Transverse colon (tissue), 4 donors: ENCODE results near the gene TMEM98.

Experiments used
- EP300 ChIP-seq: sonication (generic); formaldehyde crosslinking; IDR thresholded peaks from one replicate; pipeline ENCODE4 v1.6.1; 2017; ENCODE audit warnings: antibody characterized with exemption, low read depth
- POLR2A ChIP-seq: fragments of 450-650 bp; IDR thresholded peaks from one replicate; pipeline ENCODE4 v1.6.1; 2016; ENCODE audit warnings: antibody characterized with exemption, mild to moderate bottlenecking, moderate library complexity
- POLR2AphosphoS5 ChIP-seq, 3 donors: sonication (generic); formaldehyde crosslinking; IDR thresholded peaks; one replicate each; pipeline ENCODE4 v1.6.1; 2016; ENCODE audit warnings: antibody characterized with exemption in 3 of 3
- TF ChIP-seq, protein P1 (sequence below), 5 experiments: fragments of 200-600 bp in 3 of 5; fragments of 450-650 bp in 2 of 5; sonication (generic) in 3 of 5; IDR thresholded peaks; 1 replicate in 2 of 5; 2 replicates in 3 of 5; pipeline ENCODE4 v1.5.1; 2016 to 2017; ENCODE audit warnings: antibody characterized with exemption in 5 of 5, inconsistent platforms in 3 of 5, mild to moderate bottlenecking in 2 of 5, moderate library complexity in 1 of 5

DNA sequence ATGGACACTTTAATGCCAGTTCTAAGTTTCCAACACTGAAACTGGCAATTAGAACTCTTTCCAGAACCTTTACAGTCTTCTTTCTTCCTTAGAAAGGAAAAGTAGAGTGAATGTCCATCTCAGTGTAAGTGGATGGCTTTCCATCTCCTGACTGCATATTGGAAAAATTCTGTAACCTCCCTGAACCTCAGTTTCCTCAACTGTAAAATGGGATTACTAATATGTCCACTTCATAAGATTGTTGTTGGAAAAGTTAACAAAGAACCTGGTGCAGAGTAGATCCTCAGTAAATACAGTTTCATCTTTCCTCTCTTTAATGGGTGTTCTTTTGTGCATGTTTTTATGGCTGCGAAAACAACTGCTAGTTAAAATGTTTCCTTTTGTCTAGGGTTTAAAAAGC, 2.6 kb downstream of the TMEM98 start:
- TF ChIP-seq EP300 (no peak), POLR2A (no peak), POLR2AphosphoS5 (IDR thresholded peaks at IDR 0.05) (no peak)
- TF ChIP-seq, protein P1, sequence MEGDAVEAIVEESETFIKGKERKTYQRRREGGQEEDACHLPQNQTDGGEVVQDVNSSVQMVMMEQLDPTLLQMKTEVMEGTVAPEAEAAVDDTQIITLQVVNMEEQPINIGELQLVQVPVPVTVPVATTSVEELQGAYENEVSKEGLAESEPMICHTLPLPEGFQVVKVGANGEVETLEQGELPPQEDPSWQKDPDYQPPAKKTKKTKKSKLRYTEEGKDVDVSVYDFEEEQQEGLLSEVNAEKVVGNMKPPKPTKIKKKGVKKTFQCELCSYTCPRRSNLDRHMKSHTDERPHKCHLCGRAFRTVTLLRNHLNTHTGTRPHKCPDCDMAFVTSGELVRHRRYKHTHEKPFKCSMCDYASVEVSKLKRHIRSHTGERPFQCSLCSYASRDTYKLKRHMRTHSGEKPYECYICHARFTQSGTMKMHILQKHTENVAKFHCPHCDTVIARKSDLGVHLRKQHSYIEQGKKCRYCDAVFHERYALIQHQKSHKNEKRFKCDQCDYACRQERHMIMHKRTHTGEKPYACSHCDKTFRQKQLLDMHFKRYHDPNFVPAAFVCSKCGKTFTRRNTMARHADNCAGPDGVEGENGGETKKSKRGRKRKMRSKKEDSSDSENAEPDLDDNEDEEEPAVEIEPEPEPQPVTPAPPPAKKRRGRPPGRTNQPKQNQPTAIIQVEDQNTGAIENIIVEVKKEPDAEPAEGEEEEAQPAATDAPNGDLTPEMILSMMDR (IDR thresholded peaks at IDR 0.05) = no peak
